NB4 (cell line): ENCODE measurements around the gene FHIT.

Source experiments
- MAX ChIP-seq: IDR thresholded peaks from 2 replicates; pipeline ENCODE4 v1.6.1; 2011; ENCODE audit warnings: low read depth, low read length
- POLR2A ChIP-seq: IDR thresholded peaks from 2 replicates; pipeline ENCODE4 v1.6.1; 2011; ENCODE audit warnings: mild to moderate bottlenecking; ENCODE audit not compliant: insufficient read length; ENCODE audit errors: extremely low read depth
- TF ChIP-seq, protein P1 (sequence below): IDR thresholded peaks from one replicate; pipeline ENCODE4 v1.5.1; 2012; ENCODE audit warnings: low read depth, low read length

DNA sequence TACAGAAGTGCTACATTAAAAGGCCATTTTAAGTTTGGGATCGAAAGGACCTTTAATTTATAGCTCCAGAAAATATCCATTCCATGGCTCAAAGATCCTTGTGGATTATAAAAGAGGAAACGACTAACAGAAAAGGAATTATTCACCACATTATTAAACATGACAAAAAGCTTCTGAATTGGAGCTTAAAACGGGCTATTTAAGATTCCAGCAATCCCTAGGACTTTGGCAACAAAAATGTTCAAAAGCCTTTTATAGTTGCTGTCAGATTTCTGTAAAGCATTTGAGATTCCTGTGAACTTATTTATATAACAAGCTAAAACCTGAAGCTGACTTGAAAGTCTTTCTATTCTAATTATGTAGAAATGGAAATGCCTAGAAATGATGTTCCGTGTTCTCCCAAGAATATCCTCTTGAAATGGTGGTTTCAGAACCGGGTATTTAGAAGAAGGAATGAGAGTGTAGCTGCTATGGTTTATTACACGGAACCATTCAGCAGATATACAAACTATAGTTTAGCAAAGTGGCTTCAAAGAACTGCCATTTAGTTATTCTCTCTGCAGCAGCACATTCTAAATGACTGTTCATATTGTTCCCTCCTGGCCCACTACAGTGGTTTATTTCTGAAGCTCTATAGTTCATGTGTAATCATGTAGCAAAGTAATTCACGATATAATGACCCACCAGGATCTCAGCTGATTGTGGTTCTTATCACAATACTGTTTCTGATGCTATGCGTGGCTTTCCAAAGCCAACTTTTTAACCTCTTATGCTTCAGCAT is 961.7 kb downstream of the FHIT start:
- TF ChIP-seq, protein P1, sequence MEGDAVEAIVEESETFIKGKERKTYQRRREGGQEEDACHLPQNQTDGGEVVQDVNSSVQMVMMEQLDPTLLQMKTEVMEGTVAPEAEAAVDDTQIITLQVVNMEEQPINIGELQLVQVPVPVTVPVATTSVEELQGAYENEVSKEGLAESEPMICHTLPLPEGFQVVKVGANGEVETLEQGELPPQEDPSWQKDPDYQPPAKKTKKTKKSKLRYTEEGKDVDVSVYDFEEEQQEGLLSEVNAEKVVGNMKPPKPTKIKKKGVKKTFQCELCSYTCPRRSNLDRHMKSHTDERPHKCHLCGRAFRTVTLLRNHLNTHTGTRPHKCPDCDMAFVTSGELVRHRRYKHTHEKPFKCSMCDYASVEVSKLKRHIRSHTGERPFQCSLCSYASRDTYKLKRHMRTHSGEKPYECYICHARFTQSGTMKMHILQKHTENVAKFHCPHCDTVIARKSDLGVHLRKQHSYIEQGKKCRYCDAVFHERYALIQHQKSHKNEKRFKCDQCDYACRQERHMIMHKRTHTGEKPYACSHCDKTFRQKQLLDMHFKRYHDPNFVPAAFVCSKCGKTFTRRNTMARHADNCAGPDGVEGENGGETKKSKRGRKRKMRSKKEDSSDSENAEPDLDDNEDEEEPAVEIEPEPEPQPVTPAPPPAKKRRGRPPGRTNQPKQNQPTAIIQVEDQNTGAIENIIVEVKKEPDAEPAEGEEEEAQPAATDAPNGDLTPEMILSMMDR = no peak
- TF ChIP-seq POLR2A = no peak
- TF ChIP-seq MAX = no peak
